Hepatocyte (in vitro differentiated cells): ENCODE measurements around the gene NPEPL1. TPM values are rescaled to one million over a fixed set of nuclear protein-coding genes. Genes with fewer than 3 reads are reported as not detected.

Source experiments
- DNase-seq: peaks from one replicate; pipeline ENCODE4 v3.0.0-alpha.2; 2016; ENCODE audit warnings: low spot score
- H2AFZ ChIP-seq: fragments of 200-600 bp; sonication (generic); 2 replicates; pipeline ENCODE4 v1.6.0; 2016; ENCODE audit warnings: antibody characterized with exemption, mild to moderate bottlenecking
- H3K27ac ChIP-seq: fragments of 200-600 bp; sonication (generic); 2 replicates; pipeline ENCODE4 v1.5.1; 2016; ENCODE audit warnings: mild to moderate bottlenecking
- H3K27me3 ChIP-seq: fragments of 200-600 bp; sonication (generic); 2 replicates; pipeline ENCODE4 v1.6.1; 2016
- H3K36me3 ChIP-seq: fragments of 200-600 bp; sonication (generic); replicated peaks from 2 replicates; pipeline ENCODE4 v1.5.1; 2016; ENCODE audit warnings: low read depth; ENCODE audit not compliant: insufficient read depth
- H3K4me1 ChIP-seq: fragments of 200-600 bp; sonication (generic); 2 replicates; pipeline ENCODE4 v1.5.1; 2016; ENCODE audit warnings: mild to moderate bottlenecking, moderate library complexity; ENCODE audit not compliant: insufficient read depth
- H3K4me2 ChIP-seq: fragments of 200-600 bp; sonication (generic); 2 replicates; pipeline ENCODE4 v1.6.0; 2016
- H3K4me3 ChIP-seq: fragments of 200-600 bp; sonication (generic); 2 replicates; pipeline ENCODE4 v1.5.1; 2016; ENCODE audit warnings: mild to moderate bottlenecking
- H3K79me2 ChIP-seq: fragments of 200-600 bp; sonication (generic); 2 replicates; pipeline ENCODE4 v1.6.0; 2017; ENCODE audit warnings: mild to moderate bottlenecking
- H3K9me2 ChIP-seq: fragments of 200-600 bp; sonication (generic); replicated peaks from 2 replicates; pipeline ENCODE4 v1.6.0; 2017; ENCODE audit warnings: mild to moderate bottlenecking; ENCODE audit not compliant: insufficient read depth
- H3K9me3 ChIP-seq: fragments of 200-600 bp; sonication (generic); 2 replicates; pipeline ENCODE4 v1.5.1; 2016; ENCODE audit warnings: low read depth, mild to moderate bottlenecking
- H4K20me1 ChIP-seq: fragments of 200-600 bp; sonication (generic); 2 replicates; pipeline ENCODE4 v1.6.0; 2016; ENCODE audit warnings: mild to moderate bottlenecking; ENCODE audit not compliant: insufficient read depth, poor library complexity, severe bottlenecking
- EZH2 ChIP-seq: fragments of 200-600 bp; sonication (generic); IDR thresholded peaks from 2 replicates; pipeline ENCODE4 v1.6.1; 2016; ENCODE audit warnings: antibody characterized with exemption, mild to moderate bottlenecking, borderline replicate concordance
- EZH2phosphoT487 ChIP-seq: fragments of 200-600 bp; sonication (generic); IDR thresholded peaks from one replicate; pipeline ENCODE4 v1.6.1; 2018; ENCODE audit warnings: antibody characterized with exemption, mild to moderate bottlenecking, low read depth, moderate library complexity; ENCODE audit not compliant: unreplicated experiment, severe bottlenecking
- whole genome bisulfite sequencing: methylation state at CpG from one replicate; pipeline ENCODE4 v1.1.6; 2016; ENCODE audit warnings: low lambda C conversion rate; ENCODE audit errors: missing lambda C conversion rate; 5-methylcytosine and 5-hydroxymethylcytosine counted together
- polyA plus RNA-seq: library from polyadenylated mRNA; unstranded; fragments of >200 nt; fragmentation: Nextera tagmentation; extraction: Ambion mirVana; gene quantifications from 2 replicates; pipeline ENCODE4 v1.2.1, GENCODE V29; 2016
- total RNA-seq: library from RNA; depleted of rRNA; stranded (reverse); fragments of >200 nt; gene quantifications from 2 replicates; pipeline ENCODE4 v1.2.3, GENCODE V29; 2014
- TF ChIP-seq, protein P1 (sequence below): fragments of 200-600 bp; sonication (generic); IDR thresholded peaks from 2 replicates; pipeline ENCODE4 v1.5.1; 2016; ENCODE audit warnings: antibody characterized with exemption, mild to moderate bottlenecking; ENCODE audit not compliant: poor library complexity

Gene NPEPL1
- total and polyA plus RNA-seq, 2 experiments from 2014 or later, result 15.2 to 42.3 TPM

- WGBS, result 81% methylated on average over 4 of the region's 4 CpGs
- no peak for DNase-seq
- H3K27me3 ChIP-seq, result no peaks in the 10 kb centered on the region
- H4K20me1 ChIP-seq, result peaks cover 68% of the 10 kb centered on the region
- H3K4me3 ChIP-seq, result no peak overlapping the region
- H3K9me2 ChIP-seq, result no peaks in the 10 kb centered on the region
- H2AFZ ChIP-seq, result no peak overlapping the region
- TF ChIP-seq, protein P1, sequence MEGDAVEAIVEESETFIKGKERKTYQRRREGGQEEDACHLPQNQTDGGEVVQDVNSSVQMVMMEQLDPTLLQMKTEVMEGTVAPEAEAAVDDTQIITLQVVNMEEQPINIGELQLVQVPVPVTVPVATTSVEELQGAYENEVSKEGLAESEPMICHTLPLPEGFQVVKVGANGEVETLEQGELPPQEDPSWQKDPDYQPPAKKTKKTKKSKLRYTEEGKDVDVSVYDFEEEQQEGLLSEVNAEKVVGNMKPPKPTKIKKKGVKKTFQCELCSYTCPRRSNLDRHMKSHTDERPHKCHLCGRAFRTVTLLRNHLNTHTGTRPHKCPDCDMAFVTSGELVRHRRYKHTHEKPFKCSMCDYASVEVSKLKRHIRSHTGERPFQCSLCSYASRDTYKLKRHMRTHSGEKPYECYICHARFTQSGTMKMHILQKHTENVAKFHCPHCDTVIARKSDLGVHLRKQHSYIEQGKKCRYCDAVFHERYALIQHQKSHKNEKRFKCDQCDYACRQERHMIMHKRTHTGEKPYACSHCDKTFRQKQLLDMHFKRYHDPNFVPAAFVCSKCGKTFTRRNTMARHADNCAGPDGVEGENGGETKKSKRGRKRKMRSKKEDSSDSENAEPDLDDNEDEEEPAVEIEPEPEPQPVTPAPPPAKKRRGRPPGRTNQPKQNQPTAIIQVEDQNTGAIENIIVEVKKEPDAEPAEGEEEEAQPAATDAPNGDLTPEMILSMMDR, result no peak
- no peak for TF ChIP-seq EZH2phosphoT487
- no peak for TF ChIP-seq EZH2
- H3K9me3 ChIP-seq, result no peaks in the 10 kb centered on the region
- H3K27ac ChIP-seq, result no peak overlapping the region
- peaks cover 82% of the 10 kb centered on the region for H3K79me2 ChIP-seq
- H3K4me2 ChIP-seq, result peak overlapping the region; percentile 94
- peaks cover 25% of the 10 kb centered on the region for H3K4me1 ChIP-seq
- H3K36me3 ChIP-seq, result no peaks in the 10 kb centered on the region
Observed at GRCh38 chr20:58654337-58654736, 38.3 kb upstream of the NPEPL1 start.

DNA sequence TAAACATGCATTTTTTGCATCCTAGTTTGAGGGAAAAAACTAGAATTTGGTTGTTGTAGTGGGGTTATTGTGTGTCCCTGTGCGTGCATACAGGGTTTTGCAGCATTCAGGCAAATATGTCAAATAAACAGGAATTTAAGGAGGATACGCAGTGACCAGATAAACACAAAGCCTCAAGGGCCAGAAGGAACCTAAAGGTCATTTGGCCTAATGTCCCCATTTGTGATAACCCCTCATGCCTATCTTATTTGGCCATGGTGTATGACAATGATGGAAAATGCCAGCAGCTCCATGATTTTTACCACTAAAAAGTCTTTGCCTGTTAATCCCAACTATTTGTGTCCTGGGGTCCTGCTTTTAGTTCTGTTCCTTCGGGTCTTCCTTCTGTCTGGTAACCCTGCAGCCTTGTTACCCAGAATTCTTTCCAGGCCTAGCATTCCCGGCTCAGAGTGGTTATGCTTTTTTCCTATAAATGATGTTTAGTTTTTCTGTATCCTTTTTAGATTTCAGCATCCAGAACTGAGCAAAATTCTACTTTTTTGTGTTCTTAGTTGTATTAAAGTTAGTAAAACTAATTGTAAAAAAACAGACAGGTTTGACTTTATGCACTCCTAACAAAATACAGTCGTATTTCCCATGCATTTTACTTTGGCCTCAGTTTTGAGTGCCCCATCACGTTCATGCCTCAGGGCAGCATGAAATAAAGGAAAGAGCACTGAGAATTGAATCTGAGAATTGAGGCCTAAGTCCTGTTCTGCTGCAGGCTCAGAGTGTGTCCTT, 37.1 kb upstream of the NPEPL1 start:
- no peak overlapping the region for H3K4me3 ChIP-seq
- H3K27me3 ChIP-seq, result no peaks in the 10 kb centered on the region
- DNase-seq, result no peak
- no peak overlapping the region for H3K27ac ChIP-seq
- WGBS, result 56% methylated on average over 6 of the region's 6 CpGs
- peaks cover 25% of the 10 kb centered on the region for H3K4me1 ChIP-seq
- H3K9me3 ChIP-seq, result no peaks in the 10 kb centered on the region
- no peaks in the 10 kb centered on the region for H3K9me2 ChIP-seq
- H3K36me3 ChIP-seq, result no peaks in the 10 kb centered on the region
- H4K20me1 ChIP-seq, result peaks cover 78% of the 10 kb centered on the region
- TF ChIP-seq, protein P1, result no peak
- TF ChIP-seq EZH2phosphoT487 (no peak), EZH2 (no peak)
- no peak overlapping the region for H2AFZ ChIP-seq
- peak overlapping the region; percentile 94 for H3K4me2 ChIP-seq
- peaks cover 94% of the 10 kb centered on the region for H3K79me2 ChIP-seq

GRCh38 chr20:58656831-58657230, 35.8 kb upstream of the NPEPL1 start:
- Histone ChIP-seq H3K4me3 (no peak overlapping the region), H2AFZ (no peak overlapping the region), H3K27me3 (no peaks in the 10 kb centered on the region), H3K27ac (no peak overlapping the region), H3K9me3 (no peaks in the 10 kb centered on the region), H3K36me3 (no peaks in the 10 kb centered on the region), H3K4me2 (peak overlapping the region; percentile 94), H3K4me1 (peaks cover 25% of the 10 kb centered on the region), H3K79me2 (peaks cover 99% of the 10 kb centered on the region), H4K20me1 (peaks cover 85% of the 10 kb centered on the region), H3K9me2 (no peaks in the 10 kb centered on the region)
- DNase-seq, result no peak
- TF ChIP-seq, protein P1, result no peak
- no peak for TF ChIP-seq EZH2
- no peak for TF ChIP-seq EZH2phosphoT487
- 37% methylated on average over 2 of the region's 2 CpGs for WGBS
